ENCODE results near the gene TBCK.
"Not testable (repeated sequence)": the region's sequence is repeated elsewhere in the genome, so short reads cannot be mapped to it uniquely, and the experiment has no call there.

TBCK gene
- total RNA-seq, result 17.8 to 35.9 reads per million in 2 experiments

GRCh38 chr4:106315968-106316772 lies at the start of gene TBCK, which contains the start of gene AIMP1:
TSS of gene TBCK (minus strand) at chr4:106316209. CDS start at chr4:106308960, 7,249 bp downstream.
TSS of gene AIMP1 (plus strand) at chr4:106316550. CDS start at chr4:106325010, 8,460 bp downstream.
- peak; percentile 82 for DNase-seq (ENCODE audit: low read depth)

- DNase-seq (ENCODE audit: low read depth), result no peak
Measured at GRCh38 chr4:106365613-106366012, 49.6 kb upstream of the TBCK start.

DNA sequence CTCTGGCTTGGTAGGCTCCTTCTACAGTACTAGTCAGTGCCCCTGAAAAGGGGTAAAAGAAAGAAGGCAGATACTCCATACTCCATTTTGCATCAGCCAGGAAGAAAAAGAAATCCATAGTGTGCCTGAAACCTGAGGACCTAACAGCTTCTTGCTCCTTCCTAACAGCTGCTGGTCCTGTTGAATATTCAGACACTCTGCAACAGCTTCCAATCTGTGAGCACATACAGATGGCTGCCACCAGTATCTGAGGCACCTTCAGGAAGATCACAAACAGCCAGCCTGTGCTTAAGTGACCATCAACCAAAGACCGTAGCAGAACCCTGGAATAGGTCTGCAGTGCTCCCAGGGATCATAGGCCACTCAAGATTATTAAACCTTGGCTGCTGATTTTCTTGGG lies 48.3 kb upstream of the TBCK start:
- no peak for DNase-seq (ENCODE audit: low read depth)

DNA sequence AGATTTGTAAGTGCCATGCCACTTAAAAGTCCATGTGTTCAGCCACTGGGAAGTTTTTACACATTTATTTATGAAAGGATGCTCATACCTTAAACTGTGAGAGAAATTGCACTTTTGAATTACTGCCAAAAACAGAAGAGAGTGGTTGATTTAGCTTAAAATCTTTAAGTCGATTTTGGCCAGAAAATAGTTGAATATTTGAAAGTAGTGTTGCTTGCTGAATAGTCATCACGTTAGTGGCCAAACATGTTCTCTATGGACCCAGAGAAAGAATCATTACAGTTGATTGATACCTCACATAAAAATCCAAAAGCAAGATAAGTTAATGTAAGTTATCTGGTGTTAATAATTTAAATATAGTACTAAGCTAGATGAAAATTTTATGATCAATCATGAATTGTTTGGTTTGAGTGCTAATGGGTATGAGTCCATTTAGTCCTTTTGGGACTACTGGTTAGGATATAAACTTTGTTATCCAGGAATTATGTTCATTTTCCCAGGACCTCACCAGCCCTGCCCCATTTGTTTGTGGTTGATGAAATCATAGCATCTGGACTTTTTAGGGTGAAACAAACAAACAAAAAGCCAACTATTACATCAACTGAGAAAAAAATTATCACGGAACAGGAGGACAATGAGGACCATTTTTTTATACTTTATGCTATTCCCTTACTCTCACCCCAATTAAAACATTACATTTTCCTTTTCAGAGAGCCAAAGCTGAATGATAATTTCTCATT lies 46.2 kb upstream of the TBCK start:
- DNase-seq (ENCODE audit: low read depth), result no peak

DNA sequence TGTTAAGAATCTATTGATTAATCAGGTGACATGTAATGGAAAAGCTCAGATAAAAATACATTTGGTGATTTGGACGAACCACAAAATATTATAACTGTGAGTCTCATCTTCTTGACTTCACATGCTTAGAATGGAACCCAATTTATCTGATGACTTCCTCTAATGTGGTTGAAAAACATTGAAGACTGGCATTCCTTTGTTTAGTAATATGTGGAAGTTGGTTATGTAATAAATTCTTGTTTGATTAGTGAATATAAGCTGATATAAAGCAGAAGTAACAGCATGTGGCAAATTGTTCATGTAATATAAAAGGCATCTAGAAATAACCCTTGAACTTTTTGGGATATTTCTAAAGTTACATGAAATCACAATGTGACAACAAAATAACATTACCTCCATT lies 42.9 kb upstream of the TBCK start:
- DNase-seq (ENCODE audit: low read depth), result no peak

GRCh38 chr4:106355193-106355592 lies 39.2 kb upstream of the TBCK start:
- no peak for DNase-seq (ENCODE audit: low read depth)

- no peak for DNase-seq (ENCODE audit: low read depth)
Measured at GRCh38 chr4:106353786-106354185, 37.8 kb upstream of the TBCK start.

DNA sequence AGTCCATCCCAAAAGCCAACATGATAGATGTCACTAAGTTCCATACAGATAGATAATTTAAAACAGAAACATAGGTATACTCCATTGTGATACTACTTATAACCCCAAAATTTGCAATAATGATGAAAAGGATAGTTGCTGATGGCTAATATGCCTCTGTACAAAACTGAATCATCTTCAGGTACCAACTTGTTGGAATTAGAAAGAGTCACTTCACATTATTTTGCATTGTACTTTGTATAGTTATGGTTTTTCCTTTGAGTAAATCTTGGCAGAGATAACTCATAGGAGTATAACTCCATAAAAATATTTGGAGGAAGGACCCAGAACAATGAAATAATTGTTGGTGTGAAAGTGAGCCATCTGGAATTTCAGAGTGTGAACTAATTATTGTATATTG lies 35.0 kb upstream of the TBCK start:
- no peak for DNase-seq (ENCODE audit: low read depth)

- DNase-seq (ENCODE audit: low read depth), result no peak
Measured at GRCh38 chr4:106347167-106347566, 31.2 kb upstream of the TBCK start.

- DNase-seq (ENCODE audit: low read depth), result no peak
Measured at GRCh38 chr4:106344647-106344970, 28.6 kb upstream of the TBCK start.

GRCh38 chr4:106343865-106344646 lies 28.0 kb upstream of the TBCK start:
- no peak for DNase-seq (ENCODE audit: low read depth)

DNA sequence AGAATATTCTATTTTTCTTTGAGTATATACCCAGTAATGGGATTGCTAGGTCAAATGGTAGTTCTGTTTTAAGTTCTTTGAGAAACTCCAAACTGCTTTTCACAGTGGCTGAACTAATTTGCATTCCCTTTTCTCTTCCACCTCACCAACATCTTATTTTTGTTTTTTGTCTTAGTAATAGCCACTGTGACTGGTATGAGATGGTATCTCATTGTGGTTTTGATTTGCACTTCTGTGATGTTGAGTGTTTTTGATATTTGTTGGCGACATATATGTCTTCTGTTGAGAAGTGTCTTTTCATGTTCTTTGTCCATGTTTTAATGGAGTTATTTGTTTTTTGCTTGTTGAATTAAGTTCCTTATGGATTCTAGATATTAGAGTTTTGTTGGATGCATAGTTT lies 24.8 kb upstream of the TBCK start:
- no peak for DNase-seq (ENCODE audit: low read depth)

- DNase-seq (ENCODE audit: low read depth), result no peak
Measured at GRCh38 chr4:106339431-106339830, 23.4 kb upstream of the TBCK start.

DNA sequence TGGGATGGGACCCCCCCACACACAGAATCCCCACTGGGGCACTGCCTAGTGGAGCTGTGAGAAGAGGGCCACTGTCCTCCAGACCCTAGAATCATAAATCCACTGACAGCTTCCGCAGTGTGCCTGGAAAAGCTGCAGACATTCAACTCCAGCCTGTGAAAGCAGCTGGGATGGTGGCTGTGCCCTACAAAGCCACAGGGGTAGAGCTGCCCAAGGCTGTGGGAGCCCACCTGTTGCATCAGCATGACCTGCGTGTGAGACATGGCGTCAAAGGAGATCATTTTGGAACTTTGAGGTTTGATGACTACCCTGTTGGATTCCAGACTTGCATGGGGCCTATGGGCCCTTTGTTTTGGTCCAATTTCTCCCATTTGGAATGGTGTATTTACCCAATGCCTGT lies 22.7 kb upstream of the TBCK start:
- no peak for DNase-seq (ENCODE audit: low read depth)

- DNase-seq (ENCODE audit: low read depth), result no peak
Measured at GRCh38 chr4:106337916-106338315, 21.9 kb upstream of the TBCK start.

DNA sequence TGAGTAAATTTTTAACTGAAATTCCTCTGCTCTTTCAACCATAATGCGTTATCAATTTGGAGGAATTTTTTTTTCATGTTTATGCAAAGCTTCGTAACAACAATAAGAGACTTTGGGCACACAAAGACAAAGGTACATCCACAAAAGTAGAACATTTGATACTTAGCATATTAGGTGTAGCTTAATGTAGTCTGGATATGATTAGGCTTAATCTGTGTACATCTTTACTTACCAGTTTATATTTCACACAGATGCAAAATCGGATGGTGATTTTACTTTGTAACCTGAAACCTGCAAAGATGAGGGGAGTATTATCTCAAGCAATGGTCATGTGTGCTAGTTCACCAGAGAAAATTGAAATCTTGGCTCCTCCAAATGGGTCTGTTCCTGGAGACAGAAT lies 20.6 kb upstream of the TBCK start:
- DNase-seq (ENCODE audit: low read depth), result no peak

DNA sequence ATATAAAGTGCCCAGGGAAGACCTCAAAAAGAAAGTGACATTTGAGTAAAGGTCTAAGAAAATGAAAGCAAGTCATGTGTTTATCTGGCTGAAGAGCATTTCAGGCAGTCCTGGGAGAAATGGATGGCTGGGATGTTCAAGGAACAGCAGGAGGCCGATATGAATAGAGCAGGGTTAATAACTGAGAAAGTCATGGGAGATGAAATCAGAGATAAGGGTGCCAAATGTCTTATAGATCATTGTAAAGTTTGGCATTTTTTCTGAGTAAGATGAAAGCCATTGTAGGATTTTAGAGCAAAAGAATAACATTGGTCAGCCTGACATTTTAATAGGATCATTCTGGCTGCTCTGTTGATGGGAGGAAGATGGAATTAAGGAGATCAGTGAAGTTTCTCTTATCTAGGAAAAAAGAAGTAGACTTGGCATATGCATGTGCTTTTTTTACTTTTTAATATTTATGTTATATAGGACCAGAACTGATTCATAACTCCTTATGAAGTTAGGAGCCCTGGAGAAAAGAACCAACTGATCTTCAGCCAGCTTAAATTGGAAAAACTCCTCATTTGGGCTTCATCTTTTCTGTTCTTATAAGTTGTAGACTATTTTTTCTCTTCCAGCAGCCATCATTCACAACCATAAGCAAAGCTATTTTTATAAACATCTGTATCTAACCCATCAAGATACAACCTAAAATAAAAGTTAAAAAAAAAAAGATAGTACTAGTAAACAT lies 18.9 kb upstream of the TBCK start:
- no peak for DNase-seq (ENCODE audit: low read depth)

- DNase-seq (ENCODE audit: low read depth), result no peak
Measured at GRCh38 chr4:106333186-106333585, 17.2 kb upstream of the TBCK start.

DNA sequence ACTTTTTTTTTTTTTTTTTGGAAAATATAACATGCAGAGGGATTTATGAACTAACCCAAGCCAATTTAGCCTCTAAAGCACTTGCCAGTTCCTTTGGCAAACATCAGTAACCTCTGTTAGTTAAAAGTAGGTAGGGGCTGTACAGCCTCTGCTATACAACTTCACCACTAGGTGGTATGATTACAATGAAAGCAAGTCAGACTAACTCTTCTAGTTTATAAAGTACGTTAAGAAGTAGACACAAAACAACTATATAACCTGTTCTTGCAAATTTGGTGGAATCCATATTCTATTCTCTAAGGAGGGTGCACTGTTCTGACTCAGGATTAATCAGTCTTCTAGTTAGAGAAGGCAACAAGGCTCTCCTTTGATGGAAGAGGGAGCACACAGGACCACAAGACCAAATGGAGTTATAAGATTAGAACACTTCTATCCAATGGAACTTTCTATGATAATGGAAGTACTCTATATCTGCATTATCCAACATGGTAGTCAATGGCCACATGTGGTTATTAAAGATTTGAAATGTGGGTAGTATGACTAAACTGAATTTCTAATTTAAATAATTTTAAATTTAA lies 13.1 kb upstream of the TBCK start:
- no peak for DNase-seq (ENCODE audit: low read depth)

DNA sequence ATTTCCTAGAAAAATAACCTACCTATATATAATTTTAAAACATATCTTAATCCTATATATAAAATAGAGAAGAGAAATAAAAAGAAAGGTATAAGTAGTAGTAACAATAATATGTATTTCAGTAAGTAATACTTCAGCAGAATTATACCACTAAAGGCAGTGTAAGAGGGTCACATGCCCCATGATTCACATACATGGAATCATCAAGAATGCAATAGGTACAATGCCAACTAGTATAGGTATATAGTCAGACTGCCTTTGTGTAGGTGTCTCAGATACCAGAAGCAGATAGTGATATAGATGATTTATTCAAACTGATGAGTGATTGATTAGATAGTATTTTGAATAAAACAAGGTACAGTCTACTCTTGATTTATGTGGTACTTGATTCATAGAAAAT lies 9.8 kb upstream of the TBCK start:
- no peak for DNase-seq (ENCODE audit: low read depth)

- DNase-seq (ENCODE audit: low read depth), result no peak
Measured at GRCh38 chr4:106323119-106323518, 7.1 kb upstream of the TBCK start.

DNA sequence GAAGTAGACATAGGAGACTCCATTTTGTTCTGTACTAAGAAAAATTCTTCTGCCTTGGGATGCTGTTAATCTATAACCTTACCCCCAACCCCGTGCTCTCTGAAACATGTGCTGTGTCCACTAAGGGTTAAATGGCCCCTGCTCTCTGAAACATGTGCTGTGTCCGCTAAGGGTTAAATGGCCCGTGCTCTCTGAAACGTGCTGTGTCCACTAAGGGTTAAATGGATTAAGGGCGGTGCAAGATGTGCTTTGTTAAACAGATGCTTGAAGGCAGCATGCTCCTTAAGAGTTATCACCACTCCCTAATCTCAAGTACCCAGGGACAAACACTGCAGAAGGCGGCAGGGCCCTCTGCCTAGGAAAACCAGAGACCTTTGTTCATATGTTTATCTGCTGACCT lies 5.8 kb upstream of the TBCK start:
- DNase-seq (ENCODE audit: low read depth), result not testable (repeated sequence)
